Activated CD4-positive, alpha-beta T cell treated with anti-CD3 and anti-CD28 coated beads, Interleukin-2, Interleukin-6, amounts not matched to agents 100 ng/mL and 50 ng/mL, durations not matched to agents 16 hours and 8 hours (primary cell): ENCODE data around the gene ATP8B4.
"Not testable (repeated sequence)": the region's sequence is repeated elsewhere in the genome, so short reads cannot be mapped to it uniquely, and the experiment has no call there.

Experiments used
- DNase-seq: peaks from one replicate; pipeline ENCODE4 v3.0.0-alpha.2; 2020

The ATP8B4 gene

DNA sequence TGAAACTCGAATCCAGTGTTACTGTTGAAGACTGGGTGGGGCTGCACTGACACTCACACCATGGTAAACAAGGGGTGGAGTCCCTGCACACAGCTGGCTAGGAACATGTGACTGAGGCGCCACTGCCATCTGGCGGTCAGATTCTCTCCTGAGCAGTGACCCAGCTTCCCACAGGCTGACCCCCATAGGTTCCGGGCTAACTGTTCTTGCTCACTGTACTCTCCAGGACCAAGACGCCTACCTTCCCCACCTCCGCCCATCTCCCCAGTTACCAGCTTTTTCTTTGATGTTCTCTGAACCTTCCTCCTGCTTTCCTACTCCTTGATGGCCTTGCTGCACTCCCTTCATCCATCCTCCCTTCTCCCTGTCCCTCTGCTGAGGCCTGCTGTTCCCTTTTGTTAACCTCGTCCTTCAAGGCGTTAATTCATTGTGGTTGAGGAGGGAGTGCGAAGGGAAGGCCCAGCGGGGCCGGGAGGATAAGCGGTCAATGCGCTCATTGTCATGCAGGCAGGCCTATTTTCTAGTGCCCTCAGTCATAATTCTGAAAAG lies 115.2 kb downstream of the ATP8B4 start:
- peak; percentile 77 for DNase-seq

DNA sequence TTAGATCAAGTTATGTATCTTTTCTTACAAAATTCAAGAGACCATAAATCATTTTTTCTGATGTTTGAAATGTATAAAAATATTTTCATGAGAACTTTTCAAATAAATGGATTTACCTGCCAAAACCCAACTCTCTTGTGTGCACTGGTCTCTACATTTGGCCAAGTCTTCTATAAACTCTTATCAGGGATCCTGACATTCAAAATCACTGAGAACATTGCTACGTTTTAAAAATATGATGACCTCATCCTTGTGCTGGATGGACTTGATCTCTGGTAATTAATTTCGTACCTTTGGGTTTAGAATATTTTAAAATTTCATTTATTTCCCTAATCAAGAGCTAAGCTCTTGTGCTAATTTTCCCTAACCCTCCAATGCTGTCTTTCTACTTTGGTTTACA lies 127.4 kb downstream of the ATP8B4 start:
- no peak for DNase-seq

DNA sequence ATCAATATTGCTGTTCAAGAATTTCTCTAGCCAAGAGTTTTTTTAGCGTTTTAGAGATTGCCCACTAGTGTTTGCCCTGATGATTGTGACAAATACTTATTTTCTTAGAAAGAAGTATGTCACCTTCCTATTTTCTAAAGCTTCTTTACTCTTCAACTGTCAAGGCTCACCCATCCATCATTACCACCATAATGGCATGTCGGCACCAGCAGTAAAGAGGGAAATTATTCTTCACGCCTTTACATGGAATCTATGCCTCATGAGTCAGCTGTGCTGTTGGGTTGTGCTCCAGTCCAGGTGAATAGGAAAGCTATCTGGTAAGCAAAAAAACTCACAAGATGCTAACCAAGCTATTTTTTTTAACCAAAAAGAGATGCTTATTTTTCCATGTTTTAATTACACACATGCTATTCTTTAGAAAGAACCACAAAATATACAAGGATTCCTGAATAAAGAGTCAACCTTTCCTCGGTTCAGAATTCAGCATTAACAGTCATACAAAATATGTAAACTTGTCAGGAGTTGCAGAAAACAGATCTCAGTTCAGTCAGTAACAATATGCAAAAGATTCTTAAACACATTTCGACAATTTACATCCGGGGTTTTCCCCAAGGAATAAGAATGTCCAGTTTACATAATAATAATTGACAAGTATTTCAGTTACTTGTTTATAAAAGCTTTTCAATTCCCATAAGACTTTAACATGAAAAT lies 128.0 kb downstream of the ATP8B4 start:
- no peak for DNase-seq

DNA sequence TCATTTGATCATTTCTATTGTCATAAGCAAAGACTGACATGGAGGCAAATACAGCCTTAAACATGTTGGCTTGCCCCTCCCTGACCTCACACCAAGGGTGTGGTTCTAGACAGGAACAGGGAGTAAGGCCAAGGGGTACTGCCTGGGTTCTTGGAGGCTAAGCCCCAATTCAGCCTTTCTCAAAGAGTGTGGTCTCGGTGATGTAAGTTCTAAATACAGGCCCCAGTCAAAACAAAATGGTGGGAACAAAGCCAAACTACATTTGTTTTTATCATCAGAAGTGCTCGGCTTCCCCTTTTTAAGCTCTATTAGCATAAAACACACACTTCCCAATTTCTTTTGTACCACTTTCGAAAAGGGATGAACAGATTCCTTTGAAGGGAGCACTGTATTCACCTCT lies 129.5 kb downstream of the ATP8B4 start:
- DNase-seq = no peak

DNA sequence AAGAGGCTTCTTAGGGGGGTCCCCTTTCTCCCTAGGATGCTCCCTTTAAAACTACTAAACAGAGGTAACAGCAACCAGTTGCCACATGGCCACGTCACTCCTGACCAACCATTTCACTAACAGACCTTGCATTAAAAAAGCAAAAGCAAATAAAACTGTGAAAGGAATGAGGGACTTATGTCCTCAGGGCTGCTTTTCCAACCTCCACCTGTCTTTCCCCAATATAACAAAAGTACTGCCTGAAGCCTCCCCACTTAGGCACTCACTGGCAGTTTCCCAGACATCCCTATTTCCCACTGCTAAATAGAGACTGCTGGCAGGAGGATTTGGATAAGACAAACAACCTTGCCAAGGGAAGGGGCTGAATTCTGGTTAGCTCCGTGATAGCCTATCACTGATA lies 130.3 kb downstream of the ATP8B4 start:
- no peak for DNase-seq

DNA sequence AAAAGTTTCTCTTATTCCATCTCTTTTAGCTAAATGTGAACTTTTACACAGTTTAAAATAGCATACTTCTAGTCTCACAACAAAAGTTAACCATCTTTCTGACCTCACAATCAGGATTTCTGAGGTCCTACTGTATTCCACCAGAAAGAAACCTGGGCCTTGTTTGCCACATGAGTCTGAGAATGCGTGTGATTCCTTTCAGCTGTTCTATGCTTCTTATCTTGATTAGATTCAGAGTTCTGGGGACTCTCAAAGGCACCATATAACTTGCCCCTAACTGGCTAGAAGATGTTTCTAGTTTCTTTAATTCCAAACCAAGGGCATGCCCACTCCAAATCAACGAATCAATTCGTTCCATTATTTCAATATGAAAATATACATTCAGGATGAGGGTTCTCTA lies 131.1 kb downstream of the ATP8B4 start:
- DNase-seq = no peak

DNA sequence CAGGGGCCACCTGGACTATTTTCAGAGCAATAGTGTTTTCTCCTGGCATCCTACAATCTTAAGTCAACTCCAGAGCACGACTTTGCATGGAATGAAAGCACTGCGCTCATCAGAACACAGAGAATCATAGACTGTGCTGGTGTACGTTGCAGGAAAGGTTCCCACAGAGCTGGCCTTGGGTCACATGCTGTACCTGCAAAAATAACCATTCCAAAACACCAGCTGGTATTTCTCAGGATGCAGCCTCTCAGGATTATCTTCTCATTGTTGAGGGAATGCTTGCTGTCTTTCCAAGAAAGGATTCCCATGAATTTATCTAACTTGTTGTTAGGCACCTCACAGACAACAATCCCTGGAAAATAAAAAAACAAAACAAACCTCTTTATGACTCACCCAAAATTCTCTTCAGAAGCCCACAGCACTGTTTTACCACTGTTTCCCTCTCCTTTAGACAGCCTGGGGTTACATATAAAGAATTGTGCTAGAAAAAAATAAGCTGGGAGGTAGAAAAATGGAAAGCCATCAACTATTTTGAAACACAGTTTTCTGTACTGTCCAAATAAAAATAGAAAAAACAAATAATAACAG lies 131.7 kb downstream of the ATP8B4 start:
- DNase-seq = no peak

DNA sequence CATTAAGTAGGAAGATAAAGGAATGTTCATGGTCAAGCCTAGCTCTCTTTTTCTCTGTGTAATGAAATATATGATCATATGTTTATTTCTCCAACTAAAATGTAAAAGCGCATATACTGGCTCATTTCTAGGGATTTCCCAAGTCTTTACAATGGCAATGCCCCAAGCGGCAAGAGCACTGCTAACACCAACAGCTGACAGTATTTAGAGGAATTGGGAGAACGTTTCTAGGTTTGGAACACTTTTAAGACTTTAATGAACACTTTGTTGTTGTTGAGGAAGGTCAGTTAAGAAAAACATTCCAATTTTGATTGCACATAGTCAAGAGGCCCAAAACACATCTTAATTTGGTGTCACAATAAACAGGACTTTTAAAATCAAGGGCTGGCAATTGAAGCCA lies 132.7 kb downstream of the ATP8B4 start:
- DNase-seq = no peak

DNA sequence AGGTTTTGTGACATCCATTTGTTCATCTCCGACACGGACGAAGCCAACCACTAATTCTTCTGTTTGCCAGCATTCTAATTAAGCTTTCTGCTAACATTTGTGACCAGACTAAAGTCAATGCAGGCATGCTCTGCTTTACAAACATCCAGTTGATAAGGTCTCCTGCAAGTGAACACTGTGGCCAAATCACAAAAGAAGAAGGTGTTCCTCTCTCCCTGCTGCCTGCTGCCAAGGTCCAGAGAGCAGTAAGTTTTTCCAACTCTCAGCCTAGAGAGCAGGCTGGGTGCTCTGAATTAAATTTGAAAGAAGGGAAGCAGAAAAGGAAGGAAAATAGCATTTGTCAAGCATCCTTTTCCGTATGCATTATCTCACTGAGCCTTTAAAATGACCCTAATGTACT lies 133.6 kb downstream of the ATP8B4 start:
- no peak for DNase-seq

DNA sequence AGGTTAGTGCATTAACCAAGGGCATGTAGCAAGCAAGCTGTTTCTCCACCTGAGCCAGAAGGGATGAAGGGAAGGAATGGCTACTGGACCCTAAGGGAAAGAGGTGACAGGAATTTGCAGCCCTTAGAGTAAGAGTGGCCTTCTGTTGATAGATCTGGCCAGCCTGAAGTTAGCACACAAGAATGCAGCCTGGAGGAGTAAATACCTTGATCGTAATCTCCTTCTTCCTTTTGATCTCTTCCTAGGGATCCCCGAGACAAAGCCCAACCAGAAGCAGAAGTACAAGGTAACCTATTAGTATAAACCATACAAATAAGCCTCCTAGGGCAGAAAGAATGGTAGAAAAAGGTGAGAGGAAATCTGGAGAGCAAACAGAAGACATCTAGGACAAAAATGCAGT lies 134.6 kb downstream of the ATP8B4 start:
- DNase-seq = no peak

DNA sequence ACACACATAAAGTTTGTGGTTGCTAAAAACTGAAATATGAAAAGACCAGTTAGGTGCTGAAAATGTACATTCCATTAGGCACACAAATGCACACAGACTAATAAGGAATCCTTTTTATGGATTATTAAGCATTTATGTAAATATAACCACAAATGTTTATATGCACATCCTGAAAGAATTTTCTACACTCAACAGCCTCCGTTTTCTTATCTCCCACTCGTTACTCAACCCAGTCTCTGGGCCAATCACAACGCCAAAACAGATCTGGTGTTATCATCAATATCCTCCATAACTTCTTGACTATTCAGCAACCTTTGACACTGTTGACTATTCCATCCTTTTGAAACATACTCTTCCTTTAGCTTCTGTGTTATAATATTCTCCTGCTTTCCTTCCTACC lies 136.4 kb downstream of the ATP8B4 start:
- no peak for DNase-seq

DNA sequence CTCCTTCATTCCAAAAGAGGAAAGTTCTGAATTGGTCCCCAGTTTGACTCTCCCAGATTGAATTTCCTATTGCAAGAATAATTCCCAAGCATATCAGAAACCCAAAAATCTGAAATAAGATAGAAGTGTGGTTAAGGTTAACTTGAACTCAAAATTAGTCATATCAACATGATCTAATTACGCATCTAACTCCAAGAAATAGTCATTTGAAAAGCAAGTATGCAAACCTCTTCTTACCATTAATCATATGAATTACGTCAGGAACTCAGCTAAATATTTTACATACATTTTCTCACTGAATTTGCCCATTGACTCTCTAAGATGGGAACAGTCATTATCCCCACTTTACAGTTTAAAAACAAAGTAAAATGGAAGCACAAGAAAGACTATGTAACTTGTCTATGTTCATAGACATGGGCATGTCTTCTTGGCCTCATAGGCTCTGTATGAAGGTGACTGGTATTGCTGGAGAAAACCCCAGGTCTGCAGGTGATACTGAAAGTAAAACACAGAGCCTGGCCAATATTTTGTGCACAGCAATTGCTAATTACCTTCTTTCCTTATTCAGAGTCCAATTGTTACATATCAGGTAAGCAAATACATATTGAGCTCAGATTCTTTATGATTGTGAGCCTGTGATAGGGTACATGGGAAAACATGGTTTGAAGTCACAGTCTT lies 139.2 kb downstream of the ATP8B4 start:
- DNase-seq = no peak

DNA sequence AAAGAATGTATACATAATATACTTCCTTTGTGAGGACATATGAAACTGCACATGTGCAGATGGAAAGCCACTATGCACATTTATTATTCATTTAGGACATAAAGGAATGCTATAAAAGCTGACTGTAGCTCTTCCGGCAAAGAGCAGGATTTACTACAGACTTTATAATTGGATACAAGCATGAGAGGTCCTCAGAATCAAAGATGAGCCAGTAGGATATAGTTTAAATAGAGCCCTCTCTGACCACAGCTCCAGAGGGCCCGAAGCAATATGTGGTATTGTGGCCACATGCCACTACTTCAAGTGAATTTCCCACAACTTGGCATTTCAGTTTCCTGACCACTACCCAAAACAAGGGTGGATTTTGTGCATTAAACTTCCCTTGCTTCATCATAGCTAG lies 140.9 kb downstream of the ATP8B4 start:
- no peak for DNase-seq

DNA sequence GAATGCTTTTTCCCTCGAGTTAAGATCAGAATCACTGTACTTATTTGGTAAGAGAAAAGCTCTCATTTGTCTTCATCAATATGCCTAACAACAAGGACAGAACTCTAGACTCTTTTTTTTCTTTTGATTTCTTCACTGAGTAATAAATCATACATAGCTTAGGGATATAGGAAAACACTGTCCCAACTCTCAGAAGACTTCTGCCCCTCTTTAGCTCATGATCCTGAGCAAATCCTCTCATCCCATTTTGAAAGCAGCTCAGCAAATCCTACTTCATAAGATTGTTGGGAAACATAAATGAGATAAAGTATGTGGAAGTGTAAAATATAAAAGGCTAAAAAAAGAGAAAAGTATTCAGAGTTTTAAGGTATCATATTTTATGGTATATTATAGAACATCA lies 141.7 kb downstream of the ATP8B4 start:
- no peak for DNase-seq

DNA sequence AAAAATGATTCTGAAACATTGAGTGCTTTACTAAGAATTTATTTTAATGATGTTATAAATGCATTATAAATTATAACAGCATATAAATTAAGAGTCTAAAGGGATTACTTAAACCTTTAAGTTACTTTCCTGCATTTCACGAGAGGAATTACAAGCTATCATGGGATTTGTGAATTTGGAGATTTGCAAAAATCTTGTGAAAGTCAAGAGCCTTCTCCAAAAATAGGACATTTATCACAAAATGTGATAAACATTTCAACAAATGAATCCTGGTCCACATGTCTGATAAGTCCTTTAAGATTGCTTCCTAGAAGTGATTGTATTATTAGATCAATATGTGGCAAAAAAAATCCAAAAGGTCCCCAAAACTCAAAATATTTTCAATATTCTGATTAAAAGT lies 154.5 kb downstream of the ATP8B4 start:
- DNase-seq = no peak

DNA sequence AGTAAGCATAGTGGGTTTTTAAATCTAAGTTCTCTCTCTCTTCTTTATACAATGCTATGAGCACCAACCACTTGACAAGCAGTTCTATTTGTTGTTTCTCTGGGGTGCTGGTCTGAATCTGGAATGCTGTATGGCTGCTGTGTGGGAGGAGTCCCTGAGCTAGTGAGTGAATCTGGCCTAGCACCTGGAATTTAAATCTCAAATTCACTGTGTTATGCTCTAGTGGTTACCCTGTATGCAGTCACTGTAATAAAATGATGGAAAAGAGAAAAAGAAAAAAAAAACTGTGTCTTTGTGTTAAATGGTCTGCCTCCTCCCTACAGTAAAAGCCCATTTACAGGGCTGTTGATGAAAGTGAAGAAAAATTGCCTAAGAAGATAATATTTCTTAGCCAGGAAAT lies 155.0 kb downstream of the ATP8B4 start:
- DNase-seq = no peak

DNA sequence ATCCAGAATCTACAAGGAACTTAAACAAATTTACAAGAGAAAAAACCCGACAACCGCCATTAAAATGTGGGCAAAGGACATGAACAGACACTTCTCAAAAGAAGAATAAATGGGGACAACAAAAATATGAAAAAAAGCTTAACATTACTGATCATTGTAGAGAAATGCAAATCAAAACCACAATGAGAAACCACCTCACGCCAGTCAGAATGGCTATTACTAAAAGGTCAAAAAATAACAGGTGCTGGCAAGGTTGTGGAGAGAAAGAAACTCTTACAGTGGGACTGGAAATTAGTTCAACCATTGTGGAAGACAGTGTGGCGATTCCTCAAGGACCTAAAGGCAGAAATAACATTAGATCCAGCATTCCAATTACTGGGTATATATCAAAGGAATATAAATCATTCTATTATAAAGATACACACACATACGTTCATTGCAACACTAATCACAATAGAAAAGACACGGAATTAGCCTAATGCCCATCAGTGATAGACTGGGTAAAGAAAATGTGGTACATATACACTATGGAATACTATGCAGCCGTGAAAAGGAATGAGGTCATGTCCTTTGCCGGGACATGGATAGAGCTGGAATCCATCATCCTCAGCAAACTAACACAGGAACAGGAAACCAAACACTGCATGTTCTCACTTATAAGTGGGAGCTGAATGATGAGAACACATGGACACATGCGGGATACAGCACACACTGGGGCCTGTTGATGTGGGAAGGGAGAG lies 155.8 kb downstream of the ATP8B4 start:
- not testable (repeated sequence) for DNase-seq

DNA sequence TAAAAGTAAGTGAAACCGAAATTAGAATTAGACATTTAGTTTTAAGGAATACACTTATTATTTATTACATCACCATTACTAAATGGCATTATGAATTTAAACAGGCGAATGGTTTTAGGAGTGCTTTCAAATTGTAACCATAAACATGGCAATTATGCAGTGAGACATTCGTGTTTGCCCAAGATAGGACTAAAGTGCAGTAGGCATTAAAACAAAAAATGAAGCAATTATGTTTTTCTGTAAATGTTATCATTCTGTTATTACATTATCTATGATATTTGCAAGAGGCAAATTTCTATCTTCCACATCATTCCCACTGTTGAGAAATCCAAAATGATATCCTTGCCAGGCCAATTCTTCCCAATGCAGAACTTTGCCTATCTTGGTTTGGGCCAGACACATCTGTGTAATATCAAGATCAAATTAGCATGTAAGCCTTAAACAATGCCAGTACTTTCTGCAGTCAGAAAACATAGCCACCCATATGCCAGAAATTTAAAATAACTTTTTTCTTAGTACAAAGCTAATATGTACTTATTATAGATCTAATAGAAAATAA lies 156.9 kb downstream of the ATP8B4 start:
- no peak for DNase-seq

DNA sequence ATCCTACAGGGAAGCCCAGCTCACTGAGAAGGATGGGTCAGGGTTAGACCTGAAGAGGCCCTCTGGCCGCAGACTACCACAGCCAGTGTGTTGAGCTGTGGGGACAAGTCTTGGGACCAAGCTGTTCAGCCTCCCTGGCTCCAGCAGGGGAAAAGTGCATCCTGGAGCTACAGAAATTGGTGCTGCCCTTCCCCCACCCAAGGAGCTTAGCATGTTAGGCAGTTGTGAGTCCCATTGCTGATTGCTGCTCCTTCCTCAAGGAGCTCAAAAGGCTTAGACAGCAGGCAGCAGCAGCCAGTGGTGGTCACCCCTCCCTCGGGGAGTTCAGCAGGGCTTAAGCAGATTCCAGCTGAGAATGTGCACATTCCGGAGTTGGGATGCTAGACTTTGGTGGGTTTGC lies 165.6 kb downstream of the ATP8B4 start:
- DNase-seq = no peak

DNA sequence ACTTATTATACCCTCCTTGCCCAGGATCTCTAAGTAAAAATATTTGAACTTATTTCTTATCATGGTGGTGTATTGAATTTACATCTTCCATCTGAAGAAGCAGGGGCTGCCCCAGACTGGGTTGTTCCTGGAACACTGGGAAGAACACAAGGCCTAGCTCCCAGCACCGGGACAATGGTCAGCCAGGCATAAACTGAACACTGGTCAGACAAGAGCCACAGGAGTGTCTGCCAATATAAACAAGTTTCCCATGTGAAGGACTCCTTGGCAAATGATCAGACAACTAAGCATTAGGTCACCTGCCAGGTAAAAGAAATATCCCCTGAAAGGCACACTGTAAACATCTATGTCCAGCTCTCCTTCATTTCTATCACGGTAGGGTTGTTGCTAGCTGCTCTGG lies 172.4 kb downstream of the ATP8B4 start:
- no peak for DNase-seq

DNA sequence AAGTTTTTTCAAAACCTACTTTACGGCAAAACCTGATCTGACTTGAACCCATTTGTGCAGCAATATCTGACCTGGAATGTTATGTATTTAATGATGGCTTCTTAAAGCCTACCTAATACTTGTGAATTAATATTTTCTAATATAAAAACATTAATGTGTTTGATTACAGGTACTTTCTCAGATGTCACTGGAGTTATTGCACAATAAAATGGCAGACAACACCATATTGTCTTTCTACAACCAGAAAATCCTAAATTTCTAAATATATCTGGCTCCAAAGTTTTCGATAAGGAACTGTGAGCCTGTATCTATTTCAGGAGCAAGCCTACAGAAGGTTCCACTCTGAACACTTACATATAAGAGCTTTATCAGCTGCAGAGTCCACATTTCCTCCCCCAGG lies 184.5 kb downstream of the ATP8B4 start:
- no peak for DNase-seq

DNA sequence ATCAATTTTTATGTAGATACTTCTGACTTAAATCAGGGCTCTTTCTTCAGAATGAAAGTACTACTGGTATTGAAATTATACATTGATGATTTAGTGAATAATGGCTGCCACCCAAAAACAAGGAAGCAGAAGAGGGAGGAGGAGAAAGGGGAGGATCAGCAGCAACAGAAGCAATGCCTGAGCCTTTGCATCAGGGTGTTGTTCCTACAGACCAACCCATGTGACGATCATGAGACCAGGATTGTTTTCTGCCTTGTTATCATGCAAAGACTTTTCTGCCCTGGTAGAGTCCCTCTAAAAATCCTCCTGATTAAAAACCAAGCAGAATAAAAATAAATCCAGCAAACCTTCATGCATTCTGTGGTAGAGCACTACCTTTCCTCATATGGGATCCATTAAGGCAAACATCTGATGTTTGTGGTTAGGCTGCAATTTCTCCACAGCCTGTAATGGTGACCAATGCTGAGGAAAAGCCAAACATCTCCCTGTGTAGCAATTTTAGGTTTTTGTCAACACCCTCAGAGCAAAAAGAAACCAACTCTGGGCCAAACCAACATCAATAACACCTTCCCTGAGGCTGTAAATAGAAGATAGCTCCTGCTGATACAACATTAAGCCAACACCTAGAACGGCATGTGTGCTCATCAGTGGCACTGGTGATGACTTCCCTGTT lies 191.7 kb downstream of the ATP8B4 start:
- no peak for DNase-seq

DNA sequence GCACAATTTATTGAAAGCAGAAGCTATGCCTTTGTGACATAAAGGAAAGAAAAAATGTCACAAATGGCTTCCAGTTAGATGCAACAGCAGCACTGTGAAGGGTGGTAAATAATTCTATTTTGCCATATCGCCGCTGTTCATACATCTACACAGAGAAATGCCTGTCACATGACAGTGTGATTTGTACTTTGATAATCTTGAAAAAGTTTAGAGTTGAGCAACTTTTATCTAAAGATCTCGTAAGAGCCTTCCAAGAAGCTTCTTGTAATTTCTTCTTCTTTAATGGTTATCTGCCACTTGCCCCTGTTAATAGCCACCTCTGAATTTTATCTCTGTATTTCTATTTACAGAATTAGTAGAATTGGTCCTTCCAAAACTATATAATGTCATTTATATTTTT lies 192.3 kb downstream of the ATP8B4 start:
- no peak for DNase-seq
